Renal pelvis (tissue), 4 donors: Measurements from ENCODE around the gene SLC38A2. TPM values are rescaled to one million over a fixed set of nuclear protein-coding genes. Genes with fewer than 3 reads are reported as not detected.

Experiments used
- DNase-seq: peaks from one replicate; pipeline ENCODE4 v3.0.0-alpha.2; 2013
- polyA plus RNA-seq, 3 donors: library from polyadenylated mRNA; unstranded; fragments of 120-200 nt; gene quantifications; one replicate each; pipeline ENCODE4 v1.2.1, GENCODE V29; 2013; ENCODE audit not compliant: insufficient read length in 3 of 3

SLC38A2 gene
- polyA plus RNA-seq, 3 donors: 169 to 212 (median 208) TPM

GRCh38 chr12:46363582-46364299, 8.8 kb downstream of the SLC38A2 start:
- DNase-seq: no peak

- no peak for DNase-seq
These were observed 9.5 kb downstream of the SLC38A2 start for GRCh38 chr12:46362895-46363581.

GRCh38 chr12:46361667-46362034, 10.9 kb downstream of the SLC38A2 start:
- DNase-seq: no peak

- no peak for DNase-seq
These were observed 11.5 kb downstream of the SLC38A2 start for GRCh38 chr12:46360908-46361666.

GRCh38 chr12:46360370-46360769, 12.2 kb downstream of the SLC38A2 start:
- no peak for DNase-seq

- DNase-seq: no peak
These were observed 12.8 kb downstream of the SLC38A2 start for GRCh38 chr12:46359667-46360280.

- no peak for DNase-seq
These were observed 13.5 kb downstream of the SLC38A2 start for GRCh38 chr12:46358791-46359666.

GRCh38 chr12:46358325-46358700, 14.3 kb downstream of the SLC38A2 start:
- DNase-seq: no peak

GRCh38 chr12:46357438-46358324, 14.9 kb downstream of the SLC38A2 start:
- no peak for DNase-seq

GRCh38 chr12:46356655-46357437, 15.7 kb downstream of the SLC38A2 start:
- no peak for DNase-seq

- DNase-seq: peak; percentile 47
These were observed 17.8 kb downstream of the SLC38A2 start for GRCh38 chr12:46354802-46355199.

- DNase-seq: no peak
These were observed 18.3 kb downstream of the SLC38A2 start for GRCh38 chr12:46354111-46354801.

GRCh38 chr12:46351886-46352650, 20.5 kb downstream of the SLC38A2 start:
- DNase-seq: no peak

- no peak for DNase-seq
These were observed 21.4 kb downstream of the SLC38A2 start for GRCh38 chr12:46351138-46351537.

GRCh38 chr12:46349253-46349652, 23.3 kb downstream of the SLC38A2 start:
- no peak for DNase-seq

- no peak for DNase-seq
These were observed 29.3 kb downstream of the SLC38A2 start for GRCh38 chr12:46343118-46343852.

GRCh38 chr12:46342562-46343033, 30.0 kb downstream of the SLC38A2 start:
- DNase-seq: no peak
